ENCODE data around the gene HHATL.

Gene HHATL

DNA sequence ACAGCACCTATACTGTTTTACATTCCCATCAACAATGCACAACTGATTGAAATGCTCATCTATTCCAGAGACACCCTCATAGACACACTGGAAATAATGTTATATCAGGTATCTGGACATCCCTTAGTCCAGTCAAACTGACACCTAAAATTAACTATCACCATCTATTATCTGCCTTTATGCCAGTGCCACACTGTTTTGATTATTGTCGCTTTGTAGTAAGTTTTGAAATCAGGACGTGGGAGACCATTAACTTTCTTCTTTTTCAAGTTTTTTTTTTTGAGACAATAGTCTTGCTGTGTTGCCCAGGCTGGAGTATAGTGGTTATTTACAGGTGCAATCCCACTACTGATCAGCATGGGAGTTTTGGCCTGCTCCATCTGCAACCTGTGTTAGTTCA lies 26.7 kb downstream of the HHATL start:
- no peak overlapping the region for H3K27ac ChIP-seq (ENCODE audit: low read depth, low read length, poor library complexity, severe bottlenecking)
- no peak overlapping the region for H2AFZ ChIP-seq (ENCODE audit: low read length)
- no peak overlapping the region for H3K9ac ChIP-seq (ENCODE audit: low read length)
- H3K79me2 ChIP-seq (ENCODE audit: insufficient read depth, low read length), result no peaks in the 10 kb centered on the region
- no peak overlapping the region for H3K4me3 ChIP-seq (ENCODE audit: low read depth, low read length, poor library complexity, severe bottlenecking)
- no peak overlapping the region for H3K4me2 ChIP-seq (ENCODE audit: low read length)
- H3K36me3 ChIP-seq (ENCODE audit: insufficient read depth, low read length), result no peaks in the 10 kb centered on the region; the same call in 1 of the 2 replicates
- H3K9me3 ChIP-seq (ENCODE audit: low read length), result no peaks in the 10 kb centered on the region
- H3K9me2 ChIP-seq (ENCODE audit: low read depth, low read length), result no peaks in the 10 kb centered on the region
- H4K20me1 ChIP-seq (ENCODE audit: insufficient read depth, low read length), result no peaks in the 10 kb centered on the region
- no peaks in the 10 kb centered on the region for H3K4me1 ChIP-seq (ENCODE audit: insufficient read depth, low read length, severe bottlenecking)
- no peak for TF ChIP-seq EZH2 (IDR thresholded peaks at IDR 0.05; ENCODE audit: borderline replicate concordance, low read length)
- TF ChIP-seq, protein P1, sequence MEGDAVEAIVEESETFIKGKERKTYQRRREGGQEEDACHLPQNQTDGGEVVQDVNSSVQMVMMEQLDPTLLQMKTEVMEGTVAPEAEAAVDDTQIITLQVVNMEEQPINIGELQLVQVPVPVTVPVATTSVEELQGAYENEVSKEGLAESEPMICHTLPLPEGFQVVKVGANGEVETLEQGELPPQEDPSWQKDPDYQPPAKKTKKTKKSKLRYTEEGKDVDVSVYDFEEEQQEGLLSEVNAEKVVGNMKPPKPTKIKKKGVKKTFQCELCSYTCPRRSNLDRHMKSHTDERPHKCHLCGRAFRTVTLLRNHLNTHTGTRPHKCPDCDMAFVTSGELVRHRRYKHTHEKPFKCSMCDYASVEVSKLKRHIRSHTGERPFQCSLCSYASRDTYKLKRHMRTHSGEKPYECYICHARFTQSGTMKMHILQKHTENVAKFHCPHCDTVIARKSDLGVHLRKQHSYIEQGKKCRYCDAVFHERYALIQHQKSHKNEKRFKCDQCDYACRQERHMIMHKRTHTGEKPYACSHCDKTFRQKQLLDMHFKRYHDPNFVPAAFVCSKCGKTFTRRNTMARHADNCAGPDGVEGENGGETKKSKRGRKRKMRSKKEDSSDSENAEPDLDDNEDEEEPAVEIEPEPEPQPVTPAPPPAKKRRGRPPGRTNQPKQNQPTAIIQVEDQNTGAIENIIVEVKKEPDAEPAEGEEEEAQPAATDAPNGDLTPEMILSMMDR (IDR thresholded peaks at IDR 0.05; ENCODE audit: low read length), result no peak
- H3K27me3 ChIP-seq (ENCODE audit: insufficient read depth, low read length), result no peaks in the 10 kb centered on the region
- H3F3A ChIP-seq (ENCODE audit: insufficient read depth, low read length), result no peaks in the 10 kb centered on the region

GRCh38 chr3:42674146-42674545 lies 28.5 kb downstream of the HHATL start:
- Histone ChIP-seq H3K9me2 (ENCODE audit: low read depth, low read length) (no peaks in the 10 kb centered on the region), H3K4me1 (ENCODE audit: insufficient read depth, low read length, severe bottlenecking) (no peaks in the 10 kb centered on the region), H3K27me3 (ENCODE audit: insufficient read depth, low read length) (no peaks in the 10 kb centered on the region), H3K27ac (ENCODE audit: low read depth, low read length, poor library complexity, severe bottlenecking) (no peak overlapping the region), H3K36me3 (ENCODE audit: insufficient read depth, low read length) (no peaks in the 10 kb centered on the region; the same call in 1 of the 2 replicates), H3K4me2 (ENCODE audit: low read length) (no peak overlapping the region), H3K79me2 (ENCODE audit: insufficient read depth, low read length) (no peaks in the 10 kb centered on the region), H3K9me3 (ENCODE audit: low read length) (no peaks in the 10 kb centered on the region), H4K20me1 (ENCODE audit: insufficient read depth, low read length) (no peaks in the 10 kb centered on the region), H2AFZ (ENCODE audit: low read length) (no peak overlapping the region), H3F3A (ENCODE audit: insufficient read depth, low read length) (no peaks in the 10 kb centered on the region), H3K9ac (ENCODE audit: low read length) (no peak overlapping the region), H3K4me3 (ENCODE audit: low read depth, low read length, poor library complexity, severe bottlenecking) (no peak overlapping the region)
- TF ChIP-seq, protein P1 (IDR thresholded peaks at IDR 0.05; ENCODE audit: low read length), result no peak
- no peak for TF ChIP-seq EZH2 (IDR thresholded peaks at IDR 0.05; ENCODE audit: borderline replicate concordance, low read length)

DNA sequence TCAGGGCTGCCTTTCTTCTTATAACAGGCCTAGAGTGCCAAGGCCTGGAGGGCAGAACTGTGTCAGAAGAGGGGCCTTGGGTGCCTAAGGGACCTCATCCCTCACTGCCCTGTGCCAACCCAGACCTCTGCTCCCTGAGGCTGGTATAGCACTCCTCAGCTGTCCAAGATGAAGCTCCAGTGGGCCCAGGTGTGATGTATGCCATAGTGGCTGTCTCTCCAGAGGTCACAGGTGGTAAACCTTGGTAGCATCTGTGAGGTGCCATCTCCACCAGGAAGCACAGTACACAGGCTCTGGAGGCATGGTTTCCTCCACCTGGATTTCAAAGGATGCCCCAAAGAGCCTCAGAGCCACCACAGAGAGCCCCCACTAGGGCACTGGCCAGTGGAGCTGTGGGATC lies 29.5 kb downstream of the HHATL start:
- H3K9me2 ChIP-seq (ENCODE audit: low read depth, low read length), result no peaks in the 10 kb centered on the region
- no peaks in the 10 kb centered on the region for H3K4me1 ChIP-seq (ENCODE audit: insufficient read depth, low read length, severe bottlenecking)
- no peaks in the 10 kb centered on the region for H3K27me3 ChIP-seq (ENCODE audit: insufficient read depth, low read length)
- no peak overlapping the region for H3K9ac ChIP-seq (ENCODE audit: low read length)
- H3K4me2 ChIP-seq (ENCODE audit: low read length), result no peak overlapping the region
- no peak overlapping the region for H3K27ac ChIP-seq (ENCODE audit: low read depth, low read length, poor library complexity, severe bottlenecking)
- no peaks in the 10 kb centered on the region; the same call in 1 of the 2 replicates for H3K36me3 ChIP-seq (ENCODE audit: insufficient read depth, low read length)
- no peaks in the 10 kb centered on the region for H3K9me3 ChIP-seq (ENCODE audit: low read length)
- no peaks in the 10 kb centered on the region for H3F3A ChIP-seq (ENCODE audit: insufficient read depth, low read length)
- no peaks in the 10 kb centered on the region for H3K79me2 ChIP-seq (ENCODE audit: insufficient read depth, low read length)
- no peaks in the 10 kb centered on the region for H4K20me1 ChIP-seq (ENCODE audit: insufficient read depth, low read length)
- H3K4me3 ChIP-seq (ENCODE audit: low read depth, low read length, poor library complexity, severe bottlenecking), result no peak overlapping the region
- H2AFZ ChIP-seq (ENCODE audit: low read length), result no peak overlapping the region
- no peak for TF ChIP-seq EZH2 (IDR thresholded peaks at IDR 0.05; ENCODE audit: borderline replicate concordance, low read length)
- TF ChIP-seq, protein P1 (IDR thresholded peaks at IDR 0.05; ENCODE audit: low read length), result no peak
